Urothelium cell line (cell line): ENCODE data around the gene DOK4.

Source experiments
- DNase-seq: peaks from one replicate; pipeline ENCODE4 v3.0.0; 2011; ENCODE audit warnings: low spot score, mixed read lengths
- FAIRE-seq: peaks from 2 replicates; lab custom pipeline; 2011; peaks lifted over from hg19 to GRCh38; lab: Jason Lieb, UNC

DOK4 gene

DNA sequence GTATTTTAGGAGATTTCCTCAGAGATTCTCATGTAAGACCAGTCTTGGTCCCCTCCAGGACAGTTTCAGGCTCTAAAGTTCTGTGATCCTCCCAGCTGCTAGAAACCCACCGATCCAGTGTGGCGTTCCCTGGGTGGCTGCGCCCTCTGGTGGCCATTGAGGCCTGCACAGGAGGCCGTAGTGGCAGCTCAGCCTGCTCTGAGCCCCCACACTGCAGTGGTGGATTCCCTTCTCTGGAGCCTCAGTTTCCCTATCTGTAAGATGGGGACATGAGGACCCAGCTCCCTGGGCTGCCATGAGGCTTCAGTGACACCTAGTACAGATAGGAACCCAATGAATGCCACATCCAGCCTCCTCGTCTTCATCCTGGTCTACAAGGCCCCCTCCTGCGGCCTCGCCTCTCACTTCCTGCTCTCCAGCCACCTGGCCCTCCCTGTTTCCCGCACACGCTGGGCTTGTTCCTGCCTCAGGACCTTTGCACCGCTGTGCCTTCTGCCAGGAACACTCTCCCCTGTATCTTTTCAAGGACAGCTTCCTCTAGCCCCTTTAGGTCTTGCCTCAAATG is 33.6 kb upstream of the DOK4 start:
- FAIRE-seq (no peak), DNase-seq (peak; percentile 80)

DNA sequence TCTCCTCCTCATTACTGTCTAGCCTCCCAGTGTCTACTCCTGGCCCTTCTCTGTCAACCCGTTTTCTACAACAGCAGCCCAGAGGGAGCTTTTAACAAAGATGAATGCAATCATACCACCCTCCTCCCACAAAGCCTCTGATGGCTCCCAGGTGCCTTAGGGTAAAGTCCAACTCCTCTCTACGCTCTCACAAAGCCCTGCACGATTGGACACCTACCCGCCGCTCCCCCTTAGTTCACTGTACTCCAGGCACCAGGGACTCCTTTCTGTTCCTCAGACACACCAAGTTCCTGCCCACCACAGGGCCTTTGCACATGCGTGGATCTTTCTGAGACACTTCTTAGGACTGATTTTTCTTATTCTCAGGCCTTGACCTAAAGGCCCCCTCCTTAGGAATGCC is 32.6 kb upstream of the DOK4 start:
- FAIRE-seq (no peak), DNase-seq (no peak)

DNA sequence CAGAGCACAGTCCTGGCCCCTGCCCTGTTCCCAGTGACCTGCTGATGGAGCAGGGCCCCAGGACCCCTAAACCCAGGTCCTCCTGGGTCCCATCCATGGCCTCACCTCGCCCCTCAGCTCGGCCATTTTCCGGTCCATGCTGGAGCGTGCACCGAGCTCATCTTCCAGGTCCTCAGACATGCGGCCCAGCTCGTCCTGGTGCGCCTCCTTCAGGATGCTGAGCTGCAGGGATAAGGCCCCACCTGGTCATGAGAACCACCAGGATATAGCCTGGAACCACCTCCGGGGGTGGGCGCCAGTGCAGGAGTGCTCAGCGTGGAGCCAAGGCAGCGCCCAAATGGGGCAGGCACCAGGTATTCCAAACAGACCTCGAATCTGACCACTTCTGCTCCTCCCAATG is 32.2 kb upstream of the DOK4 start:
- no peak for FAIRE-seq
- DNase-seq = no peak

DNA sequence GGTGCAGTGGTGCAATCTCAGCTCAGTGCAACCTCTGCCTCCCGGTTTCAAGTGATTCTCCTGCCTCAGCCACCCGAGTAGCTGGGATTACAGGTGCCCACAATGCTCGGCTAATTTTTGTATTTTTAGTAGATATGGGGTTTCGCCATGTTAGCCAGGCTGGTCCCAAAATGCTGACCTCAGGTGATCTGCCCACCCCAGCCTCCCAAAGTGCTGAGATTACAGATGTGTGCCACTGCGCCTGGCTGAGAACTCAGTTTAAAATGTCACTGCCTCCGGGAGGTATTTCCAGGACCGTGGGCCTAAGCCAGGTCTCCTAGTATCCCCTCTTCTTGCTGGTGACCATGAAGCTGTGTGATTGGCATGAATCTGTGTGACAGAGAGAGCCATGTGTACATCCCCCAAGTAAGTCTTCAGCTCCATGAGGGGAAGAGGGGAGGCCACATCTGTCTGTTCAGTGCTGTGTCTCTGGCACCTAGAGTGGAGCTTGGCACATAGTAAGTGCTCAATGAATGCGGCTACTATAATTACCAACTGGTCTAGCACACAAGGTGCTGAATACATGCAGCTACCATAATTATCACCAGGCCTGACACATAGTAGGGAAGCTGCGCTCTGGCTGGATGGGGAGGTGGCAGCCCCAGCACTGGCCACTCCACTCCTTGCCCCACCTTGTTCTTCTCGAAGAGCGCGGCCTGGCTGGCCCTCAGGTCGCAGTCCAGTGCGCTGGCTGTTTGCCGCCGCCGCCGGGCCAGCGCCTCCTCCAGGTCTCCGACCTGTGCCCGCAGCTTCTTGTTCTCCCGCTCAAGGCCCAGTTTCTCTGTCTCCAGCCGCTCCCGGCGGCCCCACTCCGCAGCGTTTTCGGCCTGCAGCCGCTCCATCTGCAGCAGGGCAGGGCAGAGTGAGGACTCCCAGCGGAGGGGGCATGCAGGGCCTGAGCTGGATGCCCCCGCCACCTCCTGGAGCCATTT is 31.4 kb upstream of the DOK4 start:
- DNase-seq (no peak), FAIRE-seq (no peak)

DNA sequence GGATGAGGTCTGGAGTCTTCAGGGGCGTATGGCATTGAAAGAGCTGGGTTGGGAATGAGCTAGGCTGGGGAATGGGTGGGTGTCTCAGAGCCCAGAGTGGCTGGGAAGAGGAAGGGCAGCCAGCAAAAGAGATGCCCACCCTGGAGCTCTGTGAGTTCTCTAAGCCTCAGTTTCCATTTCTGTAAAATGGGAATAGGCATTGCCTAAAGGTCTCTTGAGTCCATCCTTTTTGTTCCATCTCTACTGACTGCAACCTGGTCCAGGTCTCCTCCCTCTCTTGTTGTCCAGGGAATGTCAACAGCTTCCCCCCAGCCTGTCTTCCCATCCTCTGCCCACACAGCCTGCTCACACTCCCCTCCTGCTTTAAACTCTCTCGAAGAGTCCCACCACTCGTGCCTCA is 30.5 kb upstream of the DOK4 start:
- DNase-seq (no peak), FAIRE-seq (no peak)

DNA sequence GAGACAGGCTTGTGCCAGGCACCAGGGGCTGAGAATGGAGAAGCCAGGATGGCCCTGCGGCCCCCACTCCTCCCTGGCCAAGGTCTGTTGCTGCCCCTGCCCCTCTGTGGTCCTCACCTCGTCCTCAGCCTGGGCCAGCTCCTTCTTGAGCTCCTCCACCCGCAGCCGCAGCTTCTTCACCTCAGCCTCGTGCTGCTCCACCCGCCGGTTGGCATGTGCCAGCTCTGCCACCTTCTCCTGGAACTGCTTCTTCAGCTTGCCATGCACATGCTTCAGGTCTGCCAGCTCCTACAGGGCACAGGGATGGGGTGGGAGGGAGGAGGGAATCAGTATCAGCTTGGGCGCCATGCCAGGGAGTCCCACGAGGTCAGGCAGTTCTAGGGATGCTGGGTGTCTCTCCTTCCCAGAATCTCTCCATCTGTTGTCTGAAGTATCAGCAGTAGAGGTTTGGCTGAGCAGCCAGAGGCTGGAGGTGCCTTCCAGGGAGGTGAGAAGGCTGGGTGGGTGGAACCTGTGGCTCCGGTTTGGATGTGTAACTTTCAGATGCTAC is 30.0 kb upstream of the DOK4 start:
- DNase-seq (no peak), FAIRE-seq (no peak)

DNA sequence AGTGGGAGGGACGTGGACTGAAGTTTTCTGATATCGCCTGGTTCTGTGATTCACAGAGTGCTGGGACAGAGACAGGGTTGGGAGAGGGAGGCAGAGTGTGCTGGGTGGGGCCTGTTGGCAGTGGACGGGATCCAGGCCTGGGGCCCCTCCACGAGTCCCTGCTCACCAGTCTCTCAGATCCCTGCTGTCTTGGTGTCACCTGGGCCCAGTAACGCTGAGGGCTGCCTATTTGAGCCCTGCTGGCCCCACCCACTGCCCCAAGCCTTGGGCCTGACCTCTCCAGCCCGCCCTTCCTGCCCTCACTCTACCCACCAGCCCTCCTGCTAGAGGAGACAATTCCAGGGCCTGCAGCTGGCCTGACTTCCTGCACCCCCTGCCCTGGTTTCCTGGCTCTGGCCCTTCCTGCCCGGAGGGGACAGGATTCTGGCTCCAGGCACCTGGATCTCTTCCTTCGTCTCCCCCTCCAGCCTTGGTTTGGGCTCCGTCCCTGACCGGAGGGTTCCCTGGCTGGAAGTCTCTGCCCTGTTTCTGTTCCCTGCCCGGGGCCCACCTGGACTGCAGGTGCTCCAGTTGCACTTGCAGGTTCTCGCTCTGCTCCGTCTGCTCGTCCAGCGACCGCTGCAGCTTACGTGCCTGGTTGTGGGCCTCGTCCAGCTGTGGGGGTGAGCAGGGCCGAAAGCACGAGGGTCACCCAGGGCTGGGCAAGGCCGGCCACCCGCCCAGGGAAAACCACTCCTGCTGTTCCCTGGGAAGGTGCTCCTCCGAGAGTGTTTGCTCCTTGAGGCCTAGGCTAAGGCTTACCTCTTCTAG is 28.7 kb upstream of the DOK4 start:
- FAIRE-seq (no peak), DNase-seq (no peak)

DNA sequence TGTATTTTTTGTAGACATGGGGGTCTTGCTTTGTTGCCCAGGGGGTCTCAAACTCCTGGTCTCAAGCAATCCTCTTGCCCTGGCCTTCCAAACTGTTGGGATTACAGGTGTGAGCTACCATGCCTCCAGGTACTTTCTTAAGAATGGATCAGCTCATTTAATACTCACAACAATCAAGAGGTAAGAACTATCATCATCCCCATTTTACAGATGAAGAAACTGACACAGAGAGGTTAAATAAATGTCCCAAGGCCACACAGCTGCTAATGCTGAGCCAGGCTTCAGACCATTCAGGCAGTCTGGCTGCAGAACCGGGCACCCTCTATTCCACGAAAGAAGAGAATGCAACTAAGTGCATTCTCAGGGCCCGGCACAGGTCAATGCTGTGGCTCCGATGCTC is 28.1 kb upstream of the DOK4 start:
- no peak for DNase-seq
- FAIRE-seq = no peak

DNA sequence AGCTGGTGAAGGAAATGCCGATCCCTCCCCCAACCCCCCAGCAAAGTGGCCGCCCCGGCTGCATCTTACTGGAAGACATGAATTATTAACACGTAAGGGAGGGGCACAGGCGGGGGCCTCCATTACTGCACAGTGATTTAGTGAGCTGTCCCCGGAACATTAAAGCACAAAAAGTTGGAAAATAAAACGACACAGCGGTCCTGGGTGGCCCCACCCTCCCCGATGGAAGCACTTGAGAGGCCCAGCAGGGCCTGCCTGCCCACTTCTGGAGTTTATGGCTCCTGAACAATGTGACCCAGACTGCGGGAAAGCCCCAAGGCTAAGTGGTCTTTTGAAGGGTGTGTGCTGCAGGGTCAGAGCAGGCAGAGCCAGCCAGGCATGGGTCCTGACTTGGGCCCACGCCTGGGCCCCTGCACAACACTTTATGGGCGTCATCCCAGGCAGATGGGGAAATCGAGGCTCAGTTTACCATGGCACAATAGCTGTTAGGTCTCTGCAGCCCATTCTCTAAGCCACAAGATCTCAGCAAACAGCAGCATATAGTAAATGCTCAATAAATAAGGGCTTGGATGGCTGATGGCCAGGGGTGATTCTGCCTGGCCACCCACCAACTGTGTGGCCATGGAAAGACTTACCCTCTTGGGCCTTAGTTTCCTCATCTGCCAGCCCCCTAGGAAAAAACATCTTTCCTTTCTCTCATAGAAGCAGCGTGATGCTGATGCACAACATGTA is 27.2 kb upstream of the DOK4 start:
- DNase-seq = no peak
- no peak for FAIRE-seq

DNA sequence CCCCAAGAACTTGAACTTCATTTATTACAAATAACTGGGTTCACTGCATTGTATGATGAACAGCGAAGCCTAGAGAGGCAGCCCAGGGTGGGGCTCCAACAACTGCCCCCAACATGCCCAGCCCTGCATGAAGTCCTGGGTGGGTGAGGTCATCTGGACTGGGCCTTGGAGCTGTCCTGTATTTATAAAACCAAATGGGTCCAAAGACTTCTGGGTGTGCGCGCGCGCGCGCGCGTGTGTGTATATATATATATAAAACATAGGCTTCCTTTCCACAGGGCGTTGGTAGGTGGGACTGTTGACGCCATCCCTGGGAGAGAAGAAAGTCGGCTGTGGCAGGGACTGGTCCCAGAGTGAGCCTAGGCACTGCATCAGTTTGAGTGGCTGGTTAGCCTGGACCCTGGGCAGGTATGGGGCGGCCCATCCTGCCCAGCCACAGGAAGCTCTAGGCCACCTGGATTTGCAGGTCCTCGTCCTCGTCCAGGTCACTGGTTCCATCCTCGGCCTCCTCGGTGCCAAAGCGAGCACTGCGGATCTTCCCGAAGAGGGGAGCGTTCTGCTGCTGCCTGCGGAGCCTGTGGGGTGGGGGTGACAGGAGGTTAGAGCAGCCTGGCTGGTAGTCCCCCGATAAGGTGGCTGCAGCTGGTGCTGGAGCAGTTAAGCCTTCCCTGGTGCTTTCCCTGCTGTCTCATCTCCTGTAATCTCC is 26.2 kb upstream of the DOK4 start:
- FAIRE-seq (no peak), DNase-seq (no peak)

DNA sequence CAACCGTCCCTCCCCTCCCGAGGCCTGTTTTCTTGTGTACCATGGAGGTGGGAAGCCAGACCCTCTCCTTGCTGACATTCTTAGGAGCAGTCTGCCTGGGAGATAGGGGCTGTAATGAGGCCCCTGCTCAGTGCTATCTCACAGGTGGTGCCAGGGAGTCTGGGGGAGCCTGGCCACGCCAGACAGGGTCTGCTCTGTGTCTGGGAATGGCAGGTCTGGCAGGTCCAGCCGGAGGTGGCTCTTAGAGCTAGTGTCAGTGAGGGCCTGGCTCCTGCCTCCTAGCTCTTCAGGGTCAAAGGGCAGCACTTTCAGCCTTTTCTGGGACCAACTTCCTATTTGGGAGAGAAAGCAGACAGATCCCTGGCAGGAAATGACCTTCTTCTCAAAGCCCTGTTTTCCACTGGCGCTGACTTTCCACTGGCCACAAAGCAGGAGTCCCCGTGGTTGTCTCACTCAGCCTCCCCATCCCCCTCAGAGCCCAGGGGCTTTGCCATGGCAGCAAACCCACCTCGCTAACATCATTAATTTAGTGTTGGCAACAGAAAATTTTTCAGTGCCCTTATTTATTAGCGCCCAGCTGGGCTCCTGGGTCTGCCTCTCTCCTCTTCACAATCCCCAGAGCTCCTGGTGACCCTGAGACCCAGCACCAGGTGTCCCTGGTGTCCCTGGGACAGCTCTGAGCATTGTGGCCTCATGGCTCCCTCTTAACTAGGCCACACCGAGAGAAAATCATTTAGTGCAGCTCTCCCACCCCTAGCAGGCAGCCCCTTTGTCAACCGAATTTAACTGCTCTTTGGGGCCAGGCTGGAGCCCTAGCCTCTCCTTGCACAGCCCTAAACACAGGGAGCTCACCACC is 24.0 kb upstream of the DOK4 start:
- FAIRE-seq = no peak
- DNase-seq = no peak

DNA sequence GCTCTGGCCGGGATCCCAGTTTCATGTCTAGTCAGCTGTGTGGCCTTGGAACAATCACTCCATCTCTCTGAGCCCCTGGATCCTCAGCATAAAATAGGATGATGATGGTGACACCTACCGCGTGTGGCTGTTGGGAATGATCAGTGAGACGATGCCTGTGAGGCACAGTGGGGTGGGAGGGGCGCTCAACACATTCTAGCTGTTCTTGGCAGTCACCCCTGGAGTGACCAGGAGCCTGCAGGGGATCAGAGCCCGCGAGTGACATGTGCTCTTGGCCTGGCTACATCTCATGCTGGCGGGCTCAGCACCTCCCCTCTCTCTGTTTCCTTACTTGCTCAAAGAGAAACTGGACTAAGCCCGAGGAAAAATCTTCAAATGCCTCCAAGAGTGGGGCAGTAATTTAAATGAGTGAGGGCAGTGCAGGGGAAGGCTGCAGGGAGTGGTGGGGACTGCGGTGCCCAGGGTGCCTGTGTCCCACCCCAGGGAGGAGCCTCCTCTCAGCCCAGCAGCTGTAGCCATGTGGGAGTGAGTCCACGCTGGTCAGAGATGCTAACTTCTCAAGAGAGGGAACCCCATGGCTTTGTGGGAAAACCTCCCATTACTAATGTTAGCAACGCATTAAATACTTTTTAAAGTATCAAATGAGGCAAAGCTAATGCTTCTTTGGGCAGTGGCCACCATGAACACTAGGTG is 23.1 kb upstream of the DOK4 start:
- DNase-seq = no peak
- FAIRE-seq = no peak

DNA sequence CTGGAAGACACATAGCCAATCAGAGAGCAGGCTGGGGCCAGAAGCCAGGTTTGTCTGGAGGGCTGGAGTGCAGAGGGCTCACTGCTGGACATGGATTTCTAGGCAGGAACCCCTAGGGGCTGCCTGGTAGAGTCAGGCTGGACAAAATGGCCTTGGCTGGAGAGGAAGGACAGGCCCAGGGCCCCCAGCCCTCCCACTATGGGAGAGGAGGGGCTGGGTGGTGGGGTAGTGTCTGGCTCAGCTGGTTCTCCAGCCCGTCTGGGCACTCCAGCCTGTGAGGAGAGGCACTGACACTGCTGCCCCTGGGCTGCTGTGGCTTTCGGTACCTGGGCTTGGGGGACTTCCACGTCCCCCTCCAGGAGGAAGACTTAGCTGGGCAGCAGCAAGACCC is 21.7 kb upstream of the DOK4 start:
- DNase-seq = no peak
- no peak for FAIRE-seq

DNA sequence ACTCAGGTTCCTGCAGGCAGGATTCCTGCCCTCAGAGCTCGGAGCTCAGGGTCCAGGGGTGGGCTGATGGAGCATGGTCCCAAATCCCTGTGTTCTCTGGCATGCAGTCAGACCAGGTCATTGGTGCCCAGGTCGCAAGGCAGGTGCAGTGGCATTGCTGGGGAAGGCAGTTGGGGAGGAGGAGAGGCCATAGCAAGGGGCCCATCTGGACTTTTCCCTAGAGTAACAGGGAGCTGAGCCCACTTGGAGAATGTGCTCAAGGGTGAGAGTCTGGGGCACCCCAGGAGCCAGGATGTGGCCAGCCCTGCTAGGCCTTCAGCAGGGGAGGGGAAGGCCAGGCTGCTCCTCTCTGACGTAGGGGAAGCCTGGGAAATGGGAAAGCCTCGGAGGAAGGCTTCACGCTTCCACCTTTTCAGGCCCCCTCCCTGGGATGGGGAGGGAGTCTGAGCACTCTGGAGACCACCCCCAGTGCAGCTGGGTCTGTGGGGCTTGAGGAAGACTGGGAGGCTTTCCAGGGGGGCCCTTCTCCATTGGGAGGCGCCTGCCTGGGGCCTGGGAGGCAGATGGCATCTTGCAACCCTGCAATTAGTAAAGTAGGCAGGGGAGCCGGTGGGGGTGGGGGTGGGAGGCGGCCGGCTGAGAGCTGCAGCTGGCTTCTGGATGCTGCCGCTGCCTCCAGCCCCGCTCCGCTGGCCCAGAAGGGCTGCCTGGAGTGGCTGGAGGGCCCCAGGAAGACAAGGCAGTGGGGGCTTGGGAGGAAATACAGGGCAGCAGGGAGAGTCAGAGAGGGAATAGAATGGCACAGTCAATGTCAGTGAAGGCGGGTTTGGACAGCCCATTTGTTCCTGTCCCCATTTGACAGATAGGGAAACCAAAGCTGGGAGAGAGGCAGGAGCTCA is 21.1 kb upstream of the DOK4 start:
- no peak for DNase-seq
- no peak for FAIRE-seq

DNA sequence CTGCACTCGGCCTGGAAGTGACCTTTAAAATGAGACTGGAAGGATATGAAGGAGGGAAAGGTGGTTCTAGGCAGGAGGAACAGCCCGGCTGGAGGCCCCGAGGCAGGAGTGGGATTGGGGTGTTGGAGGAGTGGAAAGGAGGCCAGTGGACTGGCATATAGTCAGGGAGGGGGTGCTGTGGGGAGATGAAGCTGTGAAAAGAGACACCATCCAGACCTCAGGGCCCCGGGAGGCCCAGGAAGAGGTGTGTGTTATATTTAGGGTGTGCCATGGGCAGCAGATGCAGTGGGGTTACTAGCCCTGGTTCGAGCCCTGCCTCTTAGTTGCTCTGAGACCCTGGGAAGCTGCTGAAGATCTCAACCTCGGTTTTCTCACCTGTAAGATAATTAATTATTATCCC is 18.9 kb upstream of the DOK4 start:
- FAIRE-seq = no peak
- DNase-seq = no peak

DNA sequence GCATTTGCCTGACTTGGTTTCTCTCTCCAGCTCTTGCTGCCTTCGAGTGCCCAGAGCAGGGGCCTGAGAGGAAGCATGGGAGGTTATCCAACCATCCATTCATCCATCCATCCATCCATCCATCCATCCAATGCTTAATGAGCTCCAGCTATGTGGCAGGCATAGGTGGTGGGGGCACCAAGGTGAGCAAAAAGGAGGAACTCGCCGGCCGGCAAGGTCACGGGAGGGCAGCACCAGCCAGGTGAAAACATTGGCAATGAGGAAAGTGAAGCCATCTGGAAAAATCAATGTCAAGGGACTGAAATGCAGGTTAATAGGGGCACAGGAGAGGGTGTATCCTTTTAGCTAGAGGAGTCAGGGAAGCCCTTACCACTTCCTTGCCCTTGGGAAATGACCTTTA is 18.2 kb upstream of the DOK4 start:
- FAIRE-seq = no peak
- no peak for DNase-seq

DNA sequence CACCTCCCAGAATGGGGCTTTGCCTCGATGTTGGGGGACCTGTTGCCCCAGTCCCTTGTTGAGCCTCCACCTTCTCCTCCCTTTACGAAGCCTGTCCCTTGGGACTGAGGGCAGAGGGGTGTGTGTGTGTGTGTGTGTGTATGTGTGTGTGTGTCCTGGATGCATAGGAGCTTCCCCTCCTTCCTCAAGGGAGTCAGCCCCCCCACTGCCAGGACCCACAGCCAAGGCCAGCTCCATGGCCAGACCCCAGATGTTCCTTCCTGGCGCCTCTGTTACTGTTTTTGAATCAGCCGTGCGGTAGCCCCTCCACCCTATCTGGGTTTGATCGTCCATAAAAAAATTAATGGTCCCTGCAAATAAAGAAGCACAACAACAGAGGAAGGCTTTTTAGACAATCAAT is 17.7 kb upstream of the DOK4 start:
- FAIRE-seq = no peak
- no peak for DNase-seq

DNA sequence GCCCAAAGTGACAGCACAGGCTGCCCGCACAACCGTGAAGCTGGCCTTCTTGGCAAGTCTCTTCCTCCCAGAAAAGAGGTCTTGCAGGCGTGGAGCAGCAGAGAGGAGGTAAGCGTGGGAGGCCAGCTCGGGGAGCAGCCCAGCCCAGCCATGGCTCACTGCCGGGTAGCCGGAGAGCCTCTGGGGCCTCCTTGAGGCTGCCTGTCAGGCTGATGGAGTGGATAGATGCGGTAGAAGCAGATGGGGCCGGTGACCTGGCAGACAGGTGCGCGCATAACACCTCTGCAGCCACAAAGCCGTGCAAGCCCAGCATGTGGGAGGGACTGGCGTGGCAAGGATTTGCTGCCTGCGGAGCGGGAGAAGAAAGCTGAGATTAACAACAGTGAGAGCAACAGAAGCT is 17.1 kb upstream of the DOK4 start:
- no peak for FAIRE-seq
- no peak for DNase-seq
